SK-N-MC (cell line): ENCODE results near the gene PLXNA1.

Source experiments
- DNase-seq: peaks from one replicate; pipeline ENCODE4 v3.0.0-alpha.2; 2011; ENCODE audit warnings: low read depth, low spot score
- H3K27ac ChIP-seq: fragments of 200-600 bp; sonication (generic); 2 replicates; pipeline ENCODE4 v1.5.1; 2016; ENCODE audit warnings: mixed run types
- H3K36me3 ChIP-seq: fragments of 200-600 bp; sonication (generic); 2 replicates; pipeline ENCODE4 v1.6.1; 2017; ENCODE audit warnings: antibody characterized with exemption, low read length, mixed read lengths; ENCODE audit not compliant: insufficient read depth
- H3K4me3 ChIP-seq: fragments of 200-600 bp; sonication (generic); 2 replicates; pipeline ENCODE4 v1.5.1; 2016
- H3K9ac ChIP-seq: fragments of 200-600 bp; sonication (generic); 2 replicates; pipeline ENCODE4 v1.8.0; 2017; ENCODE audit warnings: mixed run types, mixed read lengths; ENCODE audit not compliant: insufficient read length
- H3K9me3 ChIP-seq: fragments of 200-600 bp; sonication (generic); 2 replicates; pipeline ENCODE4 v1.6.1; 2017; ENCODE audit warnings: low read depth, mild to moderate bottlenecking, antibody characterized with exemption, low read length, moderate library complexity, mixed read lengths
- EZH2 ChIP-seq: fragments of 200-600 bp; sonication (generic); IDR thresholded peaks from one replicate; pipeline ENCODE4 v1.6.1; 2017; ENCODE audit warnings: antibody characterized with exemption
- FOXP2 ChIP-seq: optimal IDR thresholded peaks from 2 replicates; pipeline ENCODE3; 2011; ENCODE audit warnings: mild to moderate bottlenecking, moderate library complexity; ENCODE audit not compliant: insufficient read depth; ENCODE audit errors: extremely low read length, control extremely low read depth
- POLR2AphosphoS5 ChIP-seq: IDR thresholded peaks from 2 replicates; pipeline ENCODE4 v1.6.1; 2012; ENCODE audit warnings: mild to moderate bottlenecking, low read depth, low read length, borderline replicate concordance

PLXNA1 gene

DNA sequence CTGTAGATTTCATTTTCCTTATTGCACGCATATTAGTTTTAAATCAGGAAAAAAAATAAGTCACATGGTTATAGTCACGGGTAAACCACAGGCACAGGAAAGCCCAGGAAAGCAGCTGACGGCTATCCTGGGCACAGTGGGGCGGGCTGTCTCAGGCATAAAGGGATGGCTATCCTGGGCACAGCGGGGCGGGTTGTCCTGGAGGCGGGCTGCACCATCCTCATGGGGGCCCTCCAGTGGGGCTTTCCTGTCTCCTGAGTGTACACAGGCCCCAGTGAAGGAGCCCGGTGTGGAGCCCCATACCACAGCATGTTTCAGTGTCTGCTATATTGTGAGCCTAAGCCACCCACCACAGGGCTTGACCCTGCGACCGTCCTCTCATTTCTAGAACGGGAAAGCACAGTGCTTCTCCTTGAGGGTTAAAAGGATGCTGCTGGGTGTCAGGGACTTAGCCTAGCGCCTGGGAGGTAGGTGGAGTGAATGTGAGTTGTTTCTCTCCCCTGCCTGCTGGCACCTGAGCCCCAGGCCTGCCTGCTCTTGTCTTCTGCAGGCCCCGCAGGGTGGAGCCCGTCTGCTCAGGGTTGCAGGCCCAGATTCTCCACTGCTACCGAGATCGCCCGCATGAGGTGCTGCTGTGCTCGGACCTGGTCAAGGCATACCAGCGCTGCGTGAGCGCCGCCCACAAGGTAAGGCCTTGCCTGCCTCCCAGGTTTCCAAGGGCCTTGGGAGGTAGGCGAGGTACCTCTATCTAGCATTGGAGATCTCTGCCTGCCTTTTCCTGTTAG, 25.9 kb upstream of the PLXNA1 start:
- no peak for DNase-seq
- no peak overlapping the region for H3K27ac ChIP-seq
- H3K9ac ChIP-seq: no peak overlapping the region
- no peaks in the 10 kb centered on the region for H3K36me3 ChIP-seq
- no peaks in the 10 kb centered on the region for H3K9me3 ChIP-seq
- TF ChIP-seq EZH2 (no peak), POLR2AphosphoS5 (no peak), FOXP2 (no peak)
- H3K4me3 ChIP-seq: no peak overlapping the region

DNA sequence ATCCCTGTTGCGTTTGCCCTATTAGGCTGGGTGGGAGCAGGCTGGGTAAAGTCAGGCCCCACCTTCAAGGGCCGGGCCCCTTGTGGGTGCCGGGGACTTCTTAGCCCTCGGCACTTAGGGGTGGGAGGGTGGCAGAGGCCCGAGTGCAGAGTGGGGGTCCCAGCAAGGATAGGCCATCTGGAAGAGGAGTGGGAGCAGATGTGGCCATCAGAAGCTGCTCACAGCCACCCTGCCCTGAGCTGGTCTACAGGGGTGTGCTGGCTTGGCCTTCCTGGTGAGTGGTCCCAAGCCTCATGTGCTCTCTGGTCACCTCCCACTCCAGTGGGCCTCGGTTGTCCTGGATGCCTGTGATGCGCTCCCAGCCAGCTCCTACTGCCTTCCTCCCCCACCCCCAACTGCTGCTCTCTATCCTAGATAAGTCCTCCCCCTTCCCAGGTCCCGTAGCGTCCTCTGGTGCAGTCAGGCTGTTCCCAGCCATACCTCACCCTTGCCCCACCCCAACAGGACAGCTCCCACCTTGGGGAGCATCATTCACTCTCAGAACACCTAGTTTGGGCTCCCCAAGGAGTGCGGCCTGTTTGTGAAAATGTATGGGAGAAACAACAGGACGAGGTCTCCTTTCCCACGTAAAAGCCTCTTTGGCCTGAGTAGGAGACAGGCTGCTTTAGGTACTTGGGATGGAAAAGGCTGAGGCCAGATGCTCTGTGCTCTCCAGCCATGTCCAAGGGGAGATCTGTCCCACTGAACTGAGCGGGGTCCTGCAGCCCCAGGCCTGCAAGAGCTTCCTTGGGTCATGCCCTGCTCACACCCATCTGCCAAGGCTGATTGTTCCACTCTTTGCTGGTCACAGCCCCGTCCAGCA, 24.9 kb upstream of the PLXNA1 start:
- no peak for DNase-seq
- H3K9ac ChIP-seq: no peak overlapping the region
- H3K36me3 ChIP-seq: no peaks in the 10 kb centered on the region
- H3K4me3 ChIP-seq: no peak overlapping the region
- no peak overlapping the region for H3K27ac ChIP-seq
- TF ChIP-seq POLR2AphosphoS5: no peak
- no peak for TF ChIP-seq FOXP2
- TF ChIP-seq EZH2: no peak
- H3K9me3 ChIP-seq: no peaks in the 10 kb centered on the region

- no peak for DNase-seq
- TF ChIP-seq FOXP2 (no peak), POLR2AphosphoS5 (no peak), EZH2 (no peak)
- Histone ChIP-seq H3K4me3 (no peak overlapping the region), H3K9me3 (no peaks in the 10 kb centered on the region), H3K9ac (no peak overlapping the region), H3K36me3 (no peaks in the 10 kb centered on the region), H3K27ac (no peak overlapping the region)
These were observed 24.3 kb upstream of the PLXNA1 start for GRCh38 chr3:126958638-126959085.

DNA sequence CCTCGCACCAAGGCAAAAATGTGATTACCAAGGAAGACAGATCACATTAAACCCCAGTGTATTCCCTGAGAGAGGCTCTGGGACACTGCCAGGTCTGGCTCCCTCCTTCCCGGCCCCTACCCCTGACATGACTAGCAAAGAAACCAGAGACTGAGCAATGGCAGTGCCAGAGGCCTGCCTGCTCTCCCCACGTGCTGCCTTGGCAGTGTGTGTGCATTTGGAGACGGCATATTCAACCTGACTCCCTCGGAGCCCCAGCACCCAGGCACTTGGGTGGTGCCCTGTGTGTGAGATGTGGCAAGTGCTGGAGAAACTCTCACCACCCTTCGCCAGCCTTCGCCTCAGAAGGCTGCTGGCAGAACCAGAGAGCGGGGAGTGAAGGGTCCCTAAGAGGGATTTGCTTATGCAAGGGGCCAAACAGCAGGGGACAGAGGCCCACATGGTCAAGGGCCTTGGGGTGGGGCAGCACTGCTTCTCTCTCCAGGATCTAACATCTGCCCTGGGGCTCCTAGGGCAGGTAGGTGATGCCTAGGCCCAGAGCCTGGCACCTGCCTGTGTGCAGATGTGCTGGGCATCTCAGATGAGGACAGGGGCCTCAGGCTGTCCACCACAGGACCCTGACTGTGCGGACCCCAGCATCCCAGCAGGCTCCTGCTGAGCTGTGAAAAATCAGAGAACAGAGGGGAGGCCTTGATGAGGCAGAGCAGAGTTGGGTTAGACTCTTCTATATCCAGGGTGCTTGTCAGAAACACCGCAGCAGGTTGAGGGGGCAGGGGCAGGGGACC, 23.6 kb upstream of the PLXNA1 start:
- no peak for TF ChIP-seq POLR2AphosphoS5
- no peak for TF ChIP-seq EZH2
- no peak for TF ChIP-seq FOXP2
- DNase-seq: no peak

DNA sequence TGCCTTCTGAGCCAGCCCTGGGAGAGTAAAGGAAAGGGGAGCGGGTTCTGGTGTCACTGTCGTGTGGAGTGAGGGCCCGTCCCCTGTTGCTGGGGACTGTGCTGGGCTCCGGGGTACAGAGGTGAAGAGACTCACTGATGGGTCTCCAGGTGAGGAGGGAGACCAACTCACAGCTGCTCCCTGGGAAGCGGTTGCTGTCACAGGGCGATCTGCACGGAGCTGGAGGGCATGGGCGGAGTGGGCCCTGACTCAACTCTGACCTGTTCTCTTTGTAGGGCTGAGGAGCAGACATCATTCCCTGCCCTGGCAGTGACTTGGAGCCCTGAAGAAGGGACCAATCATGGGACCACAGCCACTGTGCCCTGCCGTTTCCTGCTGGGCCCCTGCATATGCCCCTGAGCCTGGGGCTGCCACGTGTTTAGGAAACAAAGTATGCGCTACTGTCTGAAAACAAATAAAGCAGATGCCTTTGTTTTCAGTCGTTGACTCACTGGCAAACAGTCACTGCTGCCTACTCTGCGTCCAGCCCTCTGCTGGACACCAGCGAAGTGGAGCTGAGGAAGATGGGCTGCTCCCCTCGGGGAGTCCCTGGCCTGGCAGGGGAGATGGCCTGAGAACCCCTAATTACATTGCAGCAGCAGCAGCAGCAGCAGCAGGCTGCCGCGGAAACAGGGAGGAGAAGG, 22.9 kb upstream of the PLXNA1 start:
- Histone ChIP-seq H3K4me3 (no peak overlapping the region), H3K36me3 (no peaks in the 10 kb centered on the region), H3K27ac (no peak overlapping the region), H3K9ac (no peak overlapping the region), H3K9me3 (no peaks in the 10 kb centered on the region)
- TF ChIP-seq EZH2 (no peak), POLR2AphosphoS5 (no peak), FOXP2 (no peak)
- no peak for DNase-seq

More for the DNA sequence above, 23.6 kb upstream of the PLXNA1 start:
- H3K36me3 ChIP-seq: no peaks in the 10 kb centered on the region
- no peak overlapping the region for H3K4me3 ChIP-seq
- H3K27ac ChIP-seq: no peak overlapping the region
- no peaks in the 10 kb centered on the region for H3K9me3 ChIP-seq
- no peak overlapping the region for H3K9ac ChIP-seq

GRCh38 chr3:126960604-126960995, 22.3 kb upstream of the PLXNA1 start:
- no peak overlapping the region for H3K27ac ChIP-seq
- H3K9ac ChIP-seq: no peak overlapping the region
- H3K9me3 ChIP-seq: no peaks in the 10 kb centered on the region
- no peak overlapping the region for H3K4me3 ChIP-seq
- H3K36me3 ChIP-seq: no peaks in the 10 kb centered on the region
- TF ChIP-seq EZH2: no peak
- TF ChIP-seq POLR2AphosphoS5: no peak
- no peak for TF ChIP-seq FOXP2
- DNase-seq: no peak

DNA sequence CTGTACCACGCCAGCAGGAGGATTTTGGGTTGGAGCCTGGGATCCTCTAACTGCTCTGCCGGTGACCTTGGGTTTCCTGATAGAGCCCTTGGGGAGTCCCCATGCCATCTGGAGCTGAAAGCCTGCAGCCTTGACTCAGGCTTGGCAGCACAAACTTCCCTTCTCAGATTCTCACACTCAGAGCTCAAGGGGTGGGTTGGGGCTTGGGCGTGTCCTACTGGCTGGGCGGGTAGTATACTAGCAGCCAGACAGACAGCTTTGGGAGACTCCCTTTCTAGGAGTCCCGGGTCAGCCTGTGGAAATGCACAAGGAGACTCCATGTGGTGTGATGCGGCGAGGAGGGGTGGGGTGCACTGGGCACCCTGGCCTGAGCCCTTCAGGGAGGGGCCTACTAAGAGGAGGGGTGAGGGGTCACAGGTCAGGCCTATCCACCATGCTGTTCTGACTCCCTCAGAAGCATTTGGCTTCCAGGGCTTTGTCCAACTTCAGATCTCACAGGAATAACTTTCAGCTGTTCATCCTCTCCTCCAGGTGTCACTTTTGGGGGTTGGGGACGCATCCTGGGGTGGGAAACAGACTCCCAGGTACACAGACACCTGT, 21.6 kb upstream of the PLXNA1 start:
- no peak for TF ChIP-seq POLR2AphosphoS5
- TF ChIP-seq EZH2: no peak
- TF ChIP-seq FOXP2: no peak
- DNase-seq: no peak
- Histone ChIP-seq H3K27ac (no peak overlapping the region), H3K9me3 (no peaks in the 10 kb centered on the region), H3K9ac (no peak overlapping the region), H3K4me3 (no peak overlapping the region), H3K36me3 (no peaks in the 10 kb centered on the region)
